Naive B cell (primary cell): Measurements from ENCODE around the gene MTMR6. TPM values are rescaled to one million over a fixed set of nuclear protein-coding genes. Genes with fewer than 3 reads are reported as not detected.
"Not testable (repeated sequence)": the region's sequence is repeated elsewhere in the genome, so short reads cannot be mapped to it uniquely, and the experiment has no call there.

Experiments used
- ATAC-seq, 2 donors: fragments of 150-1000 bp; cut with Tn5 transposase; 2 replicates each; pipeline ENCODE4 v1.10.0; 2021; ENCODE audit warnings: low read depth in 2 of 2, mild to moderate bottlenecking in 2 of 2, moderate library complexity in 2 of 2
- DNase-seq: peaks from one replicate; pipeline ENCODE4 v3.0.0; 2022
- H3K27ac Mint-ChIP-seq, 6 donors: one replicate each; pipeline ENCODE4 v1.8.0; 2020 to 2022; ENCODE audit warnings: mild to moderate bottlenecking in 6 of 6, mixed read lengths in 6 of 6, moderate library complexity in 5 of 6, inconsistent platforms in 2 of 6
- H3K27me3 Mint-ChIP-seq, 3 donors: one replicate each; pipeline ENCODE4 v1.8.0; 2021 to 2022; ENCODE audit warnings: mixed read lengths in 3 of 3, mild to moderate bottlenecking in 1 of 3
- H3K36me3 Mint-ChIP-seq, 2 donors: one replicate each; pipeline ENCODE4 v1.8.0; 2020 to 2022; ENCODE audit warnings: mixed read lengths in 2 of 2, inconsistent platforms in 1 of 2, mild to moderate bottlenecking in 1 of 2
- H3K4me1 Mint-ChIP-seq, 3 donors: one replicate each; pipeline ENCODE4 v1.8.0; 2020 to 2022; ENCODE audit warnings: mixed read lengths in 3 of 3, inconsistent platforms in 1 of 3, mild to moderate bottlenecking in 1 of 3, moderate library complexity in 1 of 3
- H3K4me3 Mint-ChIP-seq, 8 donors: one replicate each; pipeline ENCODE4 v1.8.0; 2020 to 2022; ENCODE audit warnings: mild to moderate bottlenecking in 8 of 8, mixed read lengths in 8 of 8, moderate library complexity in 8 of 8, inconsistent platforms in 2 of 8
- H3K9me3 Mint-ChIP-seq, 7 donors: one replicate each; pipeline ENCODE4 v1.8.0; 2020 to 2022; ENCODE audit warnings: mixed read lengths in 7 of 7, mild to moderate bottlenecking in 5 of 7, inconsistent platforms in 2 of 7, moderate library complexity in 1 of 7
- polyA plus RNA-seq, 6 donors: library from polyadenylated mRNA; unstranded; fragments of 300-500 nt; fragmentation: Illumina TruSeq; gene quantifications; one replicate each; pipeline ENCODE4 v1.2.3, GENCODE V29; 2021; ENCODE audit warnings: low read depth in 6 of 6

The MTMR6 gene
- polyA plus RNA-seq, result 10 to 100 TPM in 1 of 6 donors, 1 to 10 TPM in 5; 7.1 to 10.7 (median 8.5) TPM

GRCh38 chr13:25286969-25287961 lies at the start of gene MTMR6:
Gene MTMR6 (minus strand): TSS chr13:25287488. CDS start chr13:25287247, 241 bp downstream.
- Mint-ChIP-seq H3K4me1 (peaks cover 19 to 30% (median 21%) of the 10 kb centered on the region in 3 donors), H3K27ac (peak within 1 kb of the TSS; percentile 99 to 100 (median 100)), H3K27me3 (peaks cover 14 to 25% (median 20%) of the 10 kb centered on the region in 3 donors), H3K36me3 (no peaks in the 10 kb centered on the region), H3K4me3 (peak within 1 kb of the TSS; percentile 86 to 96 (median 92)), H3K9me3 (no peaks in the 10 kb centered on the region)
- DNase-seq, result peak; percentile 100
- ATAC-seq, result peak; percentile 86 to 87

- H3K27me3 Mint-ChIP-seq, result no peaks in the 10 kb centered on the region
- ATAC-seq, result no peak
Observed at GRCh38 chr13:25335856-25336255, 48.6 kb upstream of the MTMR6 start.

GRCh38 chr13:25330541-25330940 lies 43.3 kb upstream of the MTMR6 start:
- no peaks in the 10 kb centered on the region for H3K27me3 Mint-ChIP-seq
- no peaks in the 10 kb centered on the region for H3K4me1 Mint-ChIP-seq
- no peaks in the 10 kb centered on the region for H3K9me3 Mint-ChIP-seq
- no peak overlapping the region for H3K4me3 Mint-ChIP-seq
- no peak for DNase-seq
- H3K36me3 Mint-ChIP-seq, result peaks cover 7 to 27% of the 10 kb centered on the region in 2 donors
- ATAC-seq, result no peak
- H3K27ac Mint-ChIP-seq, result no peak overlapping the region

More at GRCh38 chr13:25335856-25336255, 48.6 kb upstream of the MTMR6 start:
- H3K4me3 Mint-ChIP-seq, result no peak overlapping the region
- no peak overlapping the region for H3K27ac Mint-ChIP-seq
- H3K4me1 Mint-ChIP-seq, result no peaks in the 10 kb centered on the region
- H3K36me3 Mint-ChIP-seq, result peaks cover 7 to 19% of the 10 kb centered on the region in 2 donors
- H3K9me3 Mint-ChIP-seq, result no peaks in the 10 kb centered on the region
- no peak for DNase-seq

DNA sequence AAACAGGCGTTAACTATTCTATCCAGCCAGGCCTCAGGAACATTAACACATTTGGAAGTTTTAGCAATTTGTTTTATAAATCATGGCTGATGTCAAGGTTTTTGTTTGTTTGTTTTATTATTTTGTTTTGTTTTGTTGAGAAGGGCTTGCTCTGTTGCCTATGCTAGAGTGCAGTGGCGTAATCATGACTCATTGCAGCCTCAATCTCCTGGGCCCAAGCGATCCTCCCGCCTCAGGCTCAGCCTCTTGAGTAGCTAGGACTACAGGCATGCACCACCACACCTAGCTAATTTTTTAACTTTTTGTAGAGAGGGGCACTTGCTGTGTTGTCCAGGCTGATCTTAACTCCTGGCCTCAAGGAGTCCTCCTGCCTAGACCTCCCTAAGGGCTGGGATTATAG lies 42.4 kb upstream of the MTMR6 start:
- ATAC-seq (no peak), DNase-seq (no peak)
- no peaks in the 10 kb centered on the region for H3K9me3 Mint-ChIP-seq
- no peaks in the 10 kb centered on the region for H3K4me1 Mint-ChIP-seq
- H3K4me3 Mint-ChIP-seq, result no peak overlapping the region
- peaks cover 7 to 27% of the 10 kb centered on the region in 2 donors for H3K36me3 Mint-ChIP-seq
- no peaks in the 10 kb centered on the region for H3K27me3 Mint-ChIP-seq
- H3K27ac Mint-ChIP-seq, result peak overlapping the region in 1 of 6 donors; percentile 42

GRCh38 chr13:25324100-25324499 lies 36.8 kb upstream of the MTMR6 start:
- ATAC-seq (no peak), DNase-seq (no peak)
- no peak overlapping the region for H3K4me3 Mint-ChIP-seq
- no peaks in the 10 kb centered on the region for H3K9me3 Mint-ChIP-seq
- no peaks in the 10 kb centered on the region for H3K27me3 Mint-ChIP-seq
- no peaks in the 10 kb centered on the region for H3K4me1 Mint-ChIP-seq
- peak overlapping the region in 3 of 6 donors; percentile 0 to 21 (median 5) for H3K27ac Mint-ChIP-seq
- peaks cover 0 to 12% of the 10 kb centered on the region in 2 donors for H3K36me3 Mint-ChIP-seq

DNA sequence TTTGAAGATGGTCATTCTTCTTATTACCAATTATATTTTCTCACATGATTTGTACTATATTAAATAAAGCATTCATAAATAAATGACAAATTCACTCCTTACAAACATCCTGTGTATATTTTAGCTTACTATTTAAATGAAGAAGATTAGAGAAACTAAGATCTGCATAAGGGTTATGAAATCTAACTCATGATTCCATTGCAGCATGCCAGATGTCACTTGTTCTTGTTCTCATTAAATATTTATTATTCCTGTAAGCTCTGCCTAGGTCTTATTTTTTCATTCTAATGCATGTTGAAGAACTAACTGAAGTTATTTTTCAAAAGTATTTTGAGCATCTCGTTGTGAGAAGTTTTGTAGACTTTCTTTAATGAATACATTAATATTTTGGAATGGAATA lies 32.5 kb upstream of the MTMR6 start:
- no peak for ATAC-seq
- H3K27me3 Mint-ChIP-seq, result no peaks in the 10 kb centered on the region
- H3K27ac Mint-ChIP-seq, result no peak overlapping the region
- peaks cover 0 to 20% of the 10 kb centered on the region in 2 donors for H3K36me3 Mint-ChIP-seq
- DNase-seq, result no peak
- H3K4me3 Mint-ChIP-seq, result no peak overlapping the region
- peaks cover 0 to 5% (median 0%) of the 10 kb centered on the region in 3 donors for H3K4me1 Mint-ChIP-seq
- H3K9me3 Mint-ChIP-seq, result no peaks in the 10 kb centered on the region

DNA sequence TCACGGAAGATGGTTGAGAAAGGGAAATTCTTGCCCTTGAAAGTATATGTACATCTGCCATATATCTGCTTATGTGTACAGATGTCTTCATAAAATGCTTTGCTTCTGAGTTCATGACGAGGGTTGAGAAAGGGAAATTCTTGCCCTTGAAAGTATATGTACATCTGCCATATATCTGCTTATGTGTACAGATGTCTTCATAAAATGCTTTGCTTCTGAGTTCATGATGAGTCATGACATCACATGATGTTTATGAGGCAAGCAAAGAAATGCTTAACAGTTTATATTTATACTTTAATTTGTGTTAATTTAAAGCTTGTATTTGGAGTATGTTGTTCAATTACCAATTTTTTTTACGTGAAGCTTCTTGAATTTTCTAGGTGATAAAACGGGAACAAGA lies 31.7 kb upstream of the MTMR6 start:
- H3K4me3 Mint-ChIP-seq, H3K9me3 Mint-ChIP-seq, H3K27me3 Mint-ChIP-seq, H3K4me1 Mint-ChIP-seq, H3K27ac Mint-ChIP-seq, DNase-seq, ATAC-seq: not testable (repeated sequence)
- H3K36me3 Mint-ChIP-seq, result peaks cover 0 to 20% of the 10 kb centered on the region in 2 donors

GRCh38 chr13:25310891-25311290 lies 23.6 kb upstream of the MTMR6 start:
- H3K27ac Mint-ChIP-seq, result peak overlapping the region in 3 of 6 donors; percentile 7 to 78 (median 73)
- H3K27me3 Mint-ChIP-seq, result no peaks in the 10 kb centered on the region
- H3K36me3 Mint-ChIP-seq, result peaks cover 21 to 26% of the 10 kb centered on the region in 2 donors
- no peaks in the 10 kb centered on the region for H3K9me3 Mint-ChIP-seq
- peaks cover 3 to 14% (median 7%) of the 10 kb centered on the region in 3 donors for H3K4me1 Mint-ChIP-seq
- no peak for ATAC-seq
- DNase-seq, result no peak
- peak overlapping the region in 2 of 8 donors; percentile 3 to 11 for H3K4me3 Mint-ChIP-seq

DNA sequence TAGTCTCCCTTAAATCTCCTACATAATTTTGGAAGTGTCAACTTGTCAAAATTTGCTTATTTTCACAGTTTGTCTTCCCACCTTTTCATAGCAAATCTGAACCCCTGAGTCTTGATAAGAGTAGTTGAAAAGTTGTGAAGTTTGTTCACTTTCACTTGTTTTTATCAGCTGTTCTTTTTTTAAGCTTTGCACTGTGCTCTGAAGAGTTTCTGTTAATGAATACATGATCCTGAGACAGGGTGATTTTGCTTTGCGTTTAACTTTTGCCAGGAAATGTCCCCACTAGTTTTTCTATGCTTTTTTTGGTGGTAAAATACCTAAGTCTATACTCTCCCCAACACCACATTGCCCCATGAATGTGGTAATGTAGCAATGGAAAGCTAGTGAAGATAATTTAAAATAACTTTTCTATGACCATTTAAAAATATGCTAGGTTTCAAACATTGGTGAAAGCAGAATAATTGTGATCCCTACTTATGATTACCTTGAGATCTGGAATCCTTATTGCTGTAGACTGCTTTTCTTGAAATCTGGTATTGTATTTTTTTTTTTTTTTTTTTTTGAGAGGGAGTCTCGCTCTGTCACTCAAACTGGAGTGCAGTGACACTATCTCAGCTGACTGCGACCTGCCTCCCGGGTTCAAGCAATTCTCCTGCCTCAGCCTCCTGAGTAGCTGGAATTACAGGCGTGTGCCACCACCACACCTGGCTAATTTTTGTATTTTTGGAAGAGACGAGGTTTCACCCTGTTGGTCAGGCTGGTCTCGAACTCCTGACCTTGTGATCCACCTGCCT lies 19.6 kb upstream of the MTMR6 start:
- Mint-ChIP-seq H3K9me3 (no peaks in the 10 kb centered on the region), H3K27ac (peak overlapping the region in 5 of 6 donors; percentile 2 to 88 (median 56)), H3K36me3 (peaks cover 4 to 22% of the 10 kb centered on the region in 2 donors), H3K27me3 (no peaks in the 10 kb centered on the region), H3K4me3 (peak overlapping the region in 1 of 8 donors; percentile 35), H3K4me1 (peaks cover 24 to 31% (median 25%) of the 10 kb centered on the region in 3 donors)
- DNase-seq (no peak), ATAC-seq (no peak)

GRCh38 chr13:25302121-25302520 lies 14.8 kb upstream of the MTMR6 start:
- no peak for DNase-seq
- Mint-ChIP-seq H3K4me3 (peak overlapping the region; percentile 86 to 98 (median 93)), H3K27ac (peak overlapping the region; percentile 97 to 99 (median 98)), H3K9me3 (no peaks in the 10 kb centered on the region), H3K4me1 (peaks cover 23 to 33% (median 27%) of the 10 kb centered on the region in 3 donors), H3K27me3 (peaks cover 9 to 20% (median 10%) of the 10 kb centered on the region in 3 donors), H3K36me3 (peaks cover 0 to 8% of the 10 kb centered on the region in 2 donors)
- ATAC-seq, result no peak

- H3K27ac Mint-ChIP-seq, result peak within 1 kb of the TSS; percentile 97 to 99 (median 98)
- peak; percentile 95 for ATAC-seq
- H3K4me1 Mint-ChIP-seq, result peaks cover 21 to 33% (median 27%) of the 10 kb centered on the region in 3 donors
- peaks cover 0 to 8% of the 10 kb centered on the region in 2 donors for H3K36me3 Mint-ChIP-seq
- H3K4me3 Mint-ChIP-seq, result peak within 1 kb of the TSS; percentile 86 to 98 (median 93)
- peak; percentile 96 for DNase-seq
- peaks cover 15 to 26% (median 16%) of the 10 kb centered on the region in 3 donors for H3K27me3 Mint-ChIP-seq
- no peaks in the 10 kb centered on the region for H3K9me3 Mint-ChIP-seq
Observed at GRCh38 chr13:25301347-25302113, 14.2 kb upstream of the MTMR6 start, which contains the start of gene NUP58. Gene NUP58 (plus strand): TSS chr13:25301625. CDS start chr13:25301774, 149 bp downstream.

DNA sequence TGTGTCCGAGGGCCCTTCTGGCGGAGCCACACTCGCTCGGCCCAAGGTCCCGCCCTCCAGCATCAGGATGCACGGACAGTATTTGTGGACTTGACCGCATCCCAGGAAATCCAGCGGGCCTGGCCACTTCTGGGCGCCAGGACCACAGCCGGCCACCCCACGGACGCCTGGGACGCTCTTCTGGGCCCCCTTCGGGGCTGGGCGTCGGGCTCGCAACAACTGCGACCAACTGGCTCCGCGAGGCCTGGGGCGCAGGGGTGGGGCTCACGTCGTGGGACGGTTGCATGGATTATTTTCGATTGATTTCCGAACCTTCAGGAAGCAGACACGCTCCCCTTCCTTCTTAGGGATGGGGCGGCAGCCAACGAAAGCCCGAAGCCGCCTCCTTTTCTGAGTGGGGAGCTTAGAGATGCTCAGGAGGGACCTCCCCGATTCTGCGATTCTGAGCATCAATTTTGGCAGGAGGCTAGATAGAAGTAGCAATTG lies 13.6 kb upstream of the MTMR6 start:
- H3K36me3 Mint-ChIP-seq, result peaks cover 0 to 8% of the 10 kb centered on the region in 2 donors
- peak overlapping the region; percentile 86 to 98 (median 93) for H3K4me3 Mint-ChIP-seq
- DNase-seq, result no peak

More for the DNA sequence above, 13.6 kb upstream of the MTMR6 start:
- ATAC-seq, result peak; percentile 17 to 20
- Mint-ChIP-seq H3K9me3 (no peaks in the 10 kb centered on the region), H3K27me3 (peaks cover 21 to 30% (median 23%) of the 10 kb centered on the region in 3 donors), H3K4me1 (peaks cover 20 to 33% (median 27%) of the 10 kb centered on the region in 3 donors), H3K27ac (peak overlapping the region; percentile 97 to 99 (median 98))
